Embryonic facial prominence (tissue), 1 donor: ENCODE measurements around the gene NPHP4.

Experiments used
- DNase-seq: peaks from one replicate; pipeline ENCODE4 v3.0.0-alpha.2; 2016; ENCODE audit errors: extremely low spot score

NPHP4 gene

GRCh38 chr1:5950201-5950895 lies 41.9 kb downstream of the NPHP4 start:
- DNase-seq, result no peak

GRCh38 chr1:5949761-5950100 lies 42.5 kb downstream of the NPHP4 start:
- no peak for DNase-seq

- DNase-seq, result no peak
Measured at GRCh38 chr1:5949085-5949760, 43.0 kb downstream of the NPHP4 start.

- no peak for DNase-seq
Measured at GRCh38 chr1:5948681-5949005, 43.6 kb downstream of the NPHP4 start.

GRCh38 chr1:5947978-5948680 lies 44.1 kb downstream of the NPHP4 start:
- no peak for DNase-seq

GRCh38 chr1:5947071-5947821 lies 45.0 kb downstream of the NPHP4 start:
- DNase-seq, result no peak

- no peak for DNase-seq
Measured at GRCh38 chr1:5945445-5945844, 46.8 kb downstream of the NPHP4 start.

- no peak for DNase-seq
Measured at GRCh38 chr1:5944843-5945167, 47.4 kb downstream of the NPHP4 start.

GRCh38 chr1:5944154-5944842 lies 47.9 kb downstream of the NPHP4 start:
- no peak for DNase-seq

- DNase-seq, result no peak
Measured at GRCh38 chr1:5943343-5944124, 48.7 kb downstream of the NPHP4 start.

- DNase-seq, result no peak
Measured at GRCh38 chr1:5941671-5942070, 50.6 kb downstream of the NPHP4 start.

- DNase-seq, result no peak
Measured at GRCh38 chr1:5940723-5941407, 51.4 kb downstream of the NPHP4 start.

- DNase-seq, result peak; percentile 97
Measured at GRCh38 chr1:5939271-5940170, 52.7 kb downstream of the NPHP4 start.

GRCh38 chr1:5938101-5938646 lies 54.1 kb downstream of the NPHP4 start:
- no peak for DNase-seq

GRCh38 chr1:5937373-5937857 lies 54.8 kb downstream of the NPHP4 start:
- no peak for DNase-seq

- no peak for DNase-seq
Measured at GRCh38 chr1:5936621-5937372, 55.4 kb downstream of the NPHP4 start.

- no peak for DNase-seq
Measured at GRCh38 chr1:5936126-5936525, 56.1 kb downstream of the NPHP4 start.

- no peak for DNase-seq
Measured at GRCh38 chr1:5935026-5935425, 57.2 kb downstream of the NPHP4 start.
